COR-L47 (cell line): ENCODE results near the gene FLCN.
"Not testable (repeated sequence)": the region's sequence is repeated elsewhere in the genome, so short reads cannot be mapped to it uniquely, and the experiment has no call there.

Experiments
- DNase-seq: peaks from one replicate; lab custom pipeline; 2025; lab: John Stamatoyannopoulos, UW

FLCN gene

GRCh38 chr17:17186051-17186450 lies 50.9 kb downstream of the FLCN start:
- no peak for DNase-seq

- DNase-seq, result not testable (repeated sequence)
Observed at GRCh38 chr17:17184985-17185757, 51.8 kb downstream of the FLCN start.

GRCh38 chr17:17183744-17184143 lies 53.2 kb downstream of the FLCN start:
- no peak for DNase-seq

DNA sequence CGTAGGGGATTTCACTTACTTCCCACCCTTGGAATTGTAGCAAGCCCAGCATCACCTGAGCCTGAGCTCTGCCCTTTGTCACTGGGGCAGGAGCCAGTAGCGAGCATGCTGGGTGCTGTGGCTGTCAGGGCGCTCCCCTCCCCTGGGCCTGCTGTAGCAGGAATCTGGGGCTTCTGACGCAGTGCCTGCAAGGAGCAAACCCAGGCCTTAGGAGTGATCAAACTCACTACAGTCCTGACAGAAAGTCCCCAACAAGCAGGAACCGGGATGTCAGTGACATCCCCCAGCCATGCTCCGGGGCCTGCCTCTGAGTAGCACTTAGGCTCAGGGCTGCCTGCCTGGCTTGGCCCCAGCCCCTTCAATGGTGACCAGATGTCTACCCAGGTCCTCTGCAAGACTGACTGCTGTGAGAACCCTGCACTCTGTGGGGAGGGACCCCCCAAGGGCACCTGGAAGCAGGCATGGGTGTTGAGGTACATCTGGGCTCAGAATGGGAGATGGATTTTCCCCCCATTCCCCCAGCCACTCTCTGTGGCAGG lies 54.3 kb downstream of the FLCN start:
- DNase-seq, result no peak

GRCh38 chr17:17181666-17182597 lies 55.0 kb downstream of the FLCN start:
- no peak for DNase-seq

- DNase-seq, result no peak
Observed at GRCh38 chr17:17180741-17181525, 56.0 kb downstream of the FLCN start.

DNA sequence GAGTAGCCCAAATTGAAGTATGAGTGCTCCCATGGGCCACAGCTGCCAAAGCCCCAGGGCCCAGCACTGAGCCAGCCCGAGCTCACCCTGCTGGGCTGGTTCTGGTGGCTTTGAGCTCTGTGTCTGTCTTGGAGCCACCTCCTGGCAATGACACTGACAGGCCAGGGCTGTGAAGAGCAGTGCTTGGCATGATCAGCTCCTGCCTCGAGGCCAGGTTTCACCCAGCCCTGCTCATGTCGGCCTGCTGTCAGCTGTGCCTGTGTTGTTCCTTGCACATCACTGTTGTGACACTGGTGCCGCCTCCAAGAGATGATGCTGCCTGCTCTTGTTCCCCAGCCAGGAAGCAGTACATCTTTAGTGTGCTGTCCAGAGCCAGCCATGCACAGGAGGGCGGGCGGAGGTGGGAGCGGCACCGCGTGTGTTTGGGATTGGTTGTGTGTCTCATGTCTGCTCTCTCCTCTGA lies 56.8 kb downstream of the FLCN start:
- no peak for DNase-seq

GRCh38 chr17:17179371-17179827 lies 57.6 kb downstream of the FLCN start:
- DNase-seq, result no peak

- DNase-seq, result no peak
Observed at GRCh38 chr17:17177176-17177575, 59.8 kb downstream of the FLCN start.

DNA sequence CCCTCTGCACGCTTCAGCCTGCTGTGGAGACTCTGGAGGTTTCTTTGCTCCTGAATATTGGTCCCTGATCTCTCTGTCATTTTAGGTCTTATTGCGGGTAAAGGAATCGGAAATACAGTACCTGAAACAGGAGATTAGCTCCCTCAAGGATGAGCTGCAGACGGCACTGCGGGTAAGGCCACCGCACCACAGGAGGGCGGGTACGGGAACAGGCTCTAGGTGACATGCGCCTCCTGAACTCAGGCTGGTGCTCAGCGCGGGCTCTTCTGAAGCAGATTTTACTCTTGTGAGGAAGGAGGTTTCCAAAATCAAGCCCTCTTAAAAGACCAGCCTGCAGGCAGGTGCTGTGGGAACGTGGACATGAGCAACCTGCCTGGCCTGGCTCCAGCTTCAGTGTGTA lies 60.6 kb downstream of the FLCN start:
- DNase-seq, result no peak

DNA sequence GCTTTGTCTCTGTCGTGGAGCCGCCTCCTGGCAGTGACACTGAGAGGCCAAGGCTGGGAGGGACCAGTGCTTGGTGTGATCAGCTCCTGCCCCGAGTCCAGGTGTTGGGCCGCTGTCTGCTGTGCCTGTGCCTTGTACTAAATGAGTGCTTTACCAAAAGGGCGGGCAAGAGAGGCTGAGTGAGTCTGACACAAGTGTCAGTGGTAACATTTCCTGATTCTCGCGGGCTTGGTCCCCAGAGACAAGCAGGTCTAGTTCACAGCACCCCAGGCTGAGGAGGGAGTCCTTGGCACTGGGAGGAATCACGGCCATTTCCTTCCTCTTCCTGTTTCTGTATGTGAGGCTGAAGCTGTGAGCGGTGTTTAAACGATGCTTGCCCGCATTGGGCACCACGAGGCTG lies 61.1 kb downstream of the FLCN start:
- DNase-seq, result no peak

- DNase-seq, result no peak
Observed at GRCh38 chr17:17175340-17175739, 61.6 kb downstream of the FLCN start.

DNA sequence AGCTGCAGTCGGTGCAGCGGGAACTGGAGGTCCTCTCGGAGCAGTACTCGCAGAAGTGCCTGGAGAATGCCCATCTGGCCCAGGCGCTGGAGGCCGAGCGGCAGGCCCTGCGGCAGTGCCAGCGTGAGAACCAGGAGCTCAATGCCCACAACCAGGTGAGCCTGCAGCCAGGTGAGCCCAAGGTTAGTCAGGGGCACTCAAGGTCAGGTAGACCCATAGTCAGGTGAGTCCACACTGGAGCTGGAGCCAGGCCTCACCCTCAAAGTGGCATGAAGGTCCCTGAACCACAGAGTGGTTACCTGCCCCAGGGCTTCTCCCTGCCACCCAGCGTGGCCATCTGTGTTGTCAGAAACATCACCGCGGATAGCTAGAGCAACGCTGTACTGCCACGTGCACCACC lies 63.0 kb downstream of the FLCN start:
- no peak for DNase-seq

DNA sequence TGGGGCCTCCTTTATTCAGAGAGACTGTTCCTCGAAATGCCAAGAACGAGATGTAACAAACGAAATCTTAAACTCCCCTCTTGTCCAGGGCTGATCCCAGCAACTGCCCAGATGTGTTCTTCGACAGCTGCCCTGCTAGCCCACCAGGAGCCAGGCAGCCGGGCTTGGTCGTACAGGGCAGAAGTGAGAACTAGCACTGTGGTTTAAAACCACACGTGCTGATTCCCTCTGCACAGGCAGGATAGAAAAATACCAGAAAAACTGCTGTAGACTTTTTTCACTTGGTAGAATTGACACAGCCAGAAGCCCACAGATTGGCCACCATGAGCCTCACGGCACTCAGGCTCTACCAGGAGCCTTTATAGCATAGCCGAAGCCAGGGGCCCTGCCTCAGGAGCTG lies 64.0 kb downstream of the FLCN start:
- DNase-seq, result no peak

DNA sequence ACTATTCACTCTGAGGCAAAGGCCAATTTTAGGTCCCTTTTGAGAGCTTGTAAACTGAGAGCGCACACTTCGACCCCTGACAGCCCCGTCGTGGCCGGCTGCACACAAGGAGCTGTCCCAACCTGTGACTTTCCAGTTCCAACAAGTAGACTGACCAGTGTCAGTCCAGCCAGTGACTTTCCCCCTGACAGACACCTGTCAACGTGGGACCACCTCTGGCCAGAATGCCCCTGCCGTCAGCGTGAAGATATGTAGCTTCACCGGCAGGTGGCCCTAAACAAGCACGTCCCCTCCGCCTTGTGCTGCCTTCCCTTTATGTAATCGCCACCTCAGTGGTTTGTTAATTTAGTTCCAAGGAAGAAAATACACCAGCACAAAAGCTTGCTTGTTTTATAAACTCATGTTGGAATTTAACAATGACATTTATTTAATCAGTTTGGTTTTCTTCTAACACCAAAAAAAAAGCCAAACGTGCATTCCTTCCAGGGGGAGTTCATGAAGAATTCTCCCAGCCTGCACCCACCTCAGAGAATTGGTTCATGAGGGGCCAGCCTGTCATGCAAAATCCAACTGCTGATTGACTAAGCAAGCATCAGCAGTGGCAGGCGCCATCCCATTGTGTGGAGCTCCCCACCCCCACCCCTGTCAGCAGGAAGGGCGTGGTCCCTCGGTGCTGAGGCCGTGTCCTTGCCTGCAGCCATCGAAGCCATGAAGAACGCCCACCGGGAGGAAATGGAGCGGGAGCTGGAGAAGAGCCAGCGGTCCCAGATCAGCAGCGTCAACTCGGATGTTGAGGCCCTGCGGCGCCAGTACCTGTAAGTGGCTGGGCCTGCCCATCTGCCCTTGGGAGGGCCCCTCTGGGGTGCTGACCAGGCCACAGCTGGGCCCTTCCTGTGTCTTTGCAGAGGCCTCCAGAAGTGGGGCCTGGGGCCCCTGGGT lies 64.7 kb downstream of the FLCN start:
- DNase-seq, result no peak

DNA sequence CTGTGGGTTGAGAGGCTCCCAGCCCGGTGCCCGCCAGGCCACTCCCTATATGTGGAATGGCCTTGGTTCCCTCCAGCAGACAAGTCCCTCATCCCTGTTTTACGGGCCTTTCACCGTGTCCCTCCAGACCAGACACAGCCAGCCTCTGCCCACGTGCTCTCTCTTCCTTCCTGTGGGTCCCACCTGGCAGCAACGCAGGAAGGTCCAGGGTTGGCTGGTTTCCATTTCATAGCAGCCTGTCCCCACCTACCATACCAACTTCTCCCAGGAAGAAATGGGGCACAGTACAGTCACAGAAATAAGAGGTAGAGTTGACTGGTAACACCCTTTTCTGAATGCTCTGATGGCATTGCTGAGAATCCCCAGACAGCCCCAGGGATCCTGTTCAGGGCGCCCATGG lies 65.8 kb downstream of the FLCN start:
- no peak for DNase-seq

GRCh38 chr17:17170346-17170985 lies 66.5 kb downstream of the FLCN start:
- no peak for DNase-seq

DNA sequence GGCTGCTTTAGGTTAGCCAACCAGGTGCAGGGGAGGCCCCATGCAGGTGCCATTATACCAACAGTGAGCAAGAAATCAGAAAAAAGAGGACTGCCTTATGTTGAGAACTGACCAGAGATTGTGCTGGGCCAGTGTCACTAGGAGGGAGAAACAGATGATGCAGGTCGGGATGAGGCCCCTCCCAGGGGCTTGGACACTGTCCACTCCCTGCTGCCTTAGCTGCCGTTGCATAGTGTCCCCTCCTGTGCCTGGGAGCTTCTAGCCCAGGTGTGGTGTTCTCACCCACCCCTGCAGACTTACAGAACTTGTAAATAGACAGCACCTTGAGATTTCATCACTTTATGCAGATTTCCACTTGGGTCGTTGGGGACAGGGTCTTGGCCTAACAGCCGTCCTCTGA lies 67.6 kb downstream of the FLCN start:
- DNase-seq, result no peak

DNA sequence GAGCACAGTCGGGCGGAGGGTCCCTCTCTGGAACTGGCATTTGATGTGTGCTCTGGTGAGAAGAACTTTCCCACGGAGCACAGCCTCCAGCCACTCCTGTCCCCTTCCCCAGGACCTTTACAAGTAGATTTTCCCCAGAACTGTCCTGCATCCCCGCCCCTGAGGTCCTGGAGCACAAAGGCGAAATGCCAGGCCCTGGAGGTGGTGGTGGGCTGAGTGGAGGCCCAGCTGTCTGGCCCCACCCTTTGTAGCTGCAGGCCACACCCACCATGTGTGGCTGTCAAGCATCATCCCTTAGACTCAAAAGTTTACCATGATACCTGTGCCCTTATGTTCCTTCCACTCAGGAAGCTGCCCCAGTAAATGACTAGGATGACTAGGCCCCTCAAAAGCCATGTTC lies 68.6 kb downstream of the FLCN start:
- no peak for DNase-seq

DNA sequence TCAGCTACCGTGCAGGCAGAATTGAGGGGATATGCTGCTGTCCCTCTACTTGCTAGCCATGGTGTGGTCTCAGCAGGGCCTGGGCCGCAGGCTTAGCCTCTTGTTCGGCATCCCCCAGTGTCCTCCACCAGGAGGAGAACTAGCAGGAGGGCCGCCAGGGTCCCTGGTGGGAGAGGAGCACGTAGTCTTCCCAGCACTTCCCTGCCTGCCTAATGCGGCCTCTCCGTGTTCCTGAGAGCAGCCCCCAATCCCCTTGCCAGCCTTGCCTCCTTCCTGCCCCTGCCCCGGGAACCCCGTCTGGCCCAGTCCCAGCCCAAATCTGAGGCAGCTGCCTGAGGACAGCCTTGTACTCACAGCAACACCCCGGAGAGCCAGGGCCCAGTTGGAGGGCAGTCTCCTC lies 69.0 kb downstream of the FLCN start:
- no peak for DNase-seq
